IPS-NIHi11 (cell line): ENCODE measurements around the gene ROPN1.
"Not testable (repeated sequence)": the region's sequence is repeated elsewhere in the genome, so short reads cannot be mapped to it uniquely, and the experiment has no call there.

Source experiments
- DNase-seq: peaks from one replicate; pipeline ENCODE4 v3.0.0; 2012; ENCODE audit warnings: mixed read lengths, low spot score

Gene ROPN1

GRCh38 chr3:123991730-123992588 is at the start of gene ROPN1:
Gene ROPN1, minus strand, starts transcription at chr3:123992124. Its CDS starts 11,643 bp downstream, at chr3:123980481.
- not testable (repeated sequence) for DNase-seq

GRCh38 chr3:124041553-124041952 is 49.6 kb upstream of the ROPN1 start:
- DNase-seq = no peak

- no peak for DNase-seq
Measured at GRCh38 chr3:124037326-124037725, 45.4 kb upstream of the ROPN1 start.

GRCh38 chr3:124036214-124036613 is 44.3 kb upstream of the ROPN1 start:
- not testable (repeated sequence) for DNase-seq

GRCh38 chr3:124035463-124036121 is 43.7 kb upstream of the ROPN1 start:
- DNase-seq = no peak

GRCh38 chr3:124034844-124035152 is 42.9 kb upstream of the ROPN1 start:
- no peak for DNase-seq

GRCh38 chr3:124034016-124034843 is 42.3 kb upstream of the ROPN1 start:
- DNase-seq = peak; percentile 55

- DNase-seq = peak; percentile 68
Measured at GRCh38 chr3:124033360-124034015, 41.6 kb upstream of the ROPN1 start, which contains the start of gene KALRN. Gene KALRN, plus strand, starts transcription at chr3:124033369.

GRCh38 chr3:124032881-124033359 is 41.0 kb upstream of the ROPN1 start:
- peak; percentile 93 for DNase-seq

- peak; percentile 45 for DNase-seq
Measured at GRCh38 chr3:124032311-124032880, 40.5 kb upstream of the ROPN1 start.

- no peak for DNase-seq
Measured at GRCh38 chr3:124026516-124026915, 34.6 kb upstream of the ROPN1 start.

- not testable (repeated sequence) for DNase-seq
Measured at GRCh38 chr3:124023531-124023930, 31.6 kb upstream of the ROPN1 start.

GRCh38 chr3:124019291-124019690 is 27.4 kb upstream of the ROPN1 start:
- no peak for DNase-seq

GRCh38 chr3:124017502-124017901 is 25.6 kb upstream of the ROPN1 start:
- DNase-seq = not testable (repeated sequence)

- DNase-seq = peak; percentile 60
Measured at GRCh38 chr3:124016483-124016882, 24.6 kb upstream of the ROPN1 start.

- no peak for DNase-seq
Measured at GRCh38 chr3:124014366-124014942, 22.5 kb upstream of the ROPN1 start.

GRCh38 chr3:124008321-124008720 is 16.4 kb upstream of the ROPN1 start:
- not testable (repeated sequence) for DNase-seq

- no peak for DNase-seq
Measured at GRCh38 chr3:124007186-124007585, 15.3 kb upstream of the ROPN1 start.

- not testable (repeated sequence) for DNase-seq
Measured at GRCh38 chr3:124002405-124003079, 10.6 kb upstream of the ROPN1 start.

GRCh38 chr3:124001366-124001765 is 9.4 kb upstream of the ROPN1 start:
- DNase-seq = not testable (repeated sequence)
